ENCODE results near the gene DNAAF9.
A peak's percentile ranks its signal among the peaks of the same experiment; 100 is the strongest.

The DNAAF9 gene

GRCh38 chr20:3409417-3409816, 1.9 kb upstream of the DNAAF9 start:
- DNase-seq: no peak

GRCh38 chr20:3407771-3408637, 535 bp upstream of the DNAAF9 start:
- DNase-seq: peak; percentile 66

GRCh38 chr20:3406481-3407039, 909 bp downstream of the DNAAF9 start:
- peak; percentile 9 for DNase-seq

GRCh38 chr20:3405696-3406358, 1.6 kb downstream of the DNAAF9 start:
- no peak for DNase-seq

GRCh38 chr20:3405139-3405538, 2.3 kb downstream of the DNAAF9 start:
- DNase-seq: no peak

GRCh38 chr20:3404402-3404801, 3.1 kb downstream of the DNAAF9 start:
- DNase-seq: no peak

- no peak for DNase-seq
These were observed 3.7 kb downstream of the DNAAF9 start for GRCh38 chr20:3403741-3404140.

- no peak for DNase-seq
These were observed 5.0 kb downstream of the DNAAF9 start for GRCh38 chr20:3402453-3402852.

GRCh38 chr20:3400260-3401155, 7.0 kb downstream of the DNAAF9 start:
- no peak for DNase-seq

- no peak for DNase-seq
These were observed 8.7 kb downstream of the DNAAF9 start for GRCh38 chr20:3398681-3399252.

- DNase-seq: no peak
These were observed 11.0 kb downstream of the DNAAF9 start for GRCh38 chr20:3396492-3396891.

GRCh38 chr20:3392756-3393155, 14.7 kb downstream of the DNAAF9 start:
- no peak for DNase-seq

GRCh38 chr20:3390759-3391425, 16.6 kb downstream of the DNAAF9 start:
- no peak for DNase-seq

GRCh38 chr20:3383878-3384495, 23.5 kb downstream of the DNAAF9 start:
- DNase-seq: no peak

GRCh38 chr20:3382836-3383235, 24.6 kb downstream of the DNAAF9 start:
- DNase-seq: no peak

- DNase-seq: no peak
These were observed 27.0 kb downstream of the DNAAF9 start for GRCh38 chr20:3380228-3381070.

- no peak for DNase-seq
These were observed 29.3 kb downstream of the DNAAF9 start for GRCh38 chr20:3378138-3378537.

GRCh38 chr20:3377644-3378043, 29.8 kb downstream of the DNAAF9 start:
- DNase-seq: no peak

- DNase-seq: no peak
These were observed 33.2 kb downstream of the DNAAF9 start for GRCh38 chr20:3374296-3374695.

GRCh38 chr20:3371754-3372153, 35.7 kb downstream of the DNAAF9 start:
- no peak for DNase-seq

- DNase-seq: no peak
These were observed 40.4 kb downstream of the DNAAF9 start for GRCh38 chr20:3367089-3367488.
